SU-DHL-6 (cell line): ENCODE results near the gene STAG3.

Experiments
- H2AFZ ChIP-seq: fragments of 200-600 bp; sonication (generic); 2 replicates; pipeline ENCODE4 v1.6.1; 2014; ENCODE audit warnings: low read depth, mild to moderate bottlenecking, moderate library complexity, mixed read lengths, antibody characterized with exemption, low read length; ENCODE audit not compliant: severe bottlenecking
- H3F3A ChIP-seq: fragments of 200-600 bp; shearing (Covaris generic); 2 replicates; pipeline ENCODE4 v1.6.0; 2016; ENCODE audit warnings: antibody characterized with exemption, mild to moderate bottlenecking; ENCODE audit not compliant: insufficient read depth
- H3K27ac ChIP-seq: fragments of 200-600 bp; sonication (generic); 2 replicates; pipeline ENCODE4 v1.5.1; 2016; ENCODE audit warnings: low read depth, mild to moderate bottlenecking, low read length, moderate library complexity, mixed read lengths
- H3K27me3 ChIP-seq: fragments of 200-600 bp; sonication (generic), shearing (Covaris generic); 2 replicates; pipeline ENCODE4 v1.6.0; 2014; ENCODE audit warnings: mild to moderate bottlenecking, low read length
- H3K36me3 ChIP-seq: fragments of 200-600 bp; sonication (generic); 2 replicates; pipeline ENCODE4 v1.6.1; 2014; ENCODE audit warnings: mild to moderate bottlenecking, low read length, mixed read lengths
- H3K4me2 ChIP-seq: fragments of 300-600, 200-600 bp; shearing (Covaris generic), sonication (generic); 2 replicates; pipeline ENCODE4 v1.6.0; 2014; ENCODE audit warnings: low read length, low read depth, mild to moderate bottlenecking; ENCODE audit not compliant: poor library complexity, severe bottlenecking
- H3K4me3 ChIP-seq: fragments of 200-600 bp; sonication (generic); 2 replicates; pipeline ENCODE4 v1.5.1; 2014; ENCODE audit warnings: antibody characterized with exemption, low read length, mild to moderate bottlenecking, mixed read lengths; ENCODE audit not compliant: insufficient read depth, poor library complexity, severe bottlenecking
- H3K79me2 ChIP-seq: fragments of 200-600 bp; sonication (generic); 2 replicates; pipeline ENCODE4 v1.6.1; 2014; ENCODE audit warnings: mild to moderate bottlenecking, low read length, moderate library complexity; ENCODE audit not compliant: insufficient read depth
- H3K9ac ChIP-seq: fragments of 200-600 bp; sonication (generic); 2 replicates; pipeline ENCODE4 v1.7.0; 2014; ENCODE audit warnings: mild to moderate bottlenecking, low read length
- H3K9me2 ChIP-seq: fragments of 200-600 bp; sonication (generic); replicated peaks from 2 replicates; pipeline ENCODE4 v1.6.1; 2014; ENCODE audit warnings: low read length; ENCODE audit not compliant: insufficient read depth
- H3K9me3 ChIP-seq: fragments of 200-600 bp; sonication (generic); 2 replicates; pipeline ENCODE4 v1.6.1; 2014; ENCODE audit warnings: low read length, mixed read lengths; ENCODE audit not compliant: insufficient read depth
- H4K20me1 ChIP-seq: fragments of 200-600 bp; sonication (generic); 2 replicates; pipeline ENCODE4 v1.6.1; 2014; ENCODE audit warnings: low read depth, mild to moderate bottlenecking, antibody characterized with exemption, low read length, moderate library complexity, mixed read lengths
- EZH2phosphoT487 ChIP-seq: fragments of 200-600 bp; sonication (generic), shearing (Covaris generic); conservative IDR thresholded peaks from 2 replicates; pipeline ENCODE4 v1.6.1; 2018; ENCODE audit warnings: mild to moderate bottlenecking, antibody characterized with exemption, low read length, moderate library complexity, mixed read lengths
- TF ChIP-seq, protein P1 (sequence below): fragments of 200-600 bp; sonication (generic); IDR thresholded peaks from one replicate; pipeline ENCODE4 v1.5.1; 2017; ENCODE audit warnings: antibody characterized with exemption, mild to moderate bottlenecking, low read length, moderate library complexity; ENCODE audit not compliant: insufficient read depth, poor library complexity, severe bottlenecking

The STAG3 gene

DNA sequence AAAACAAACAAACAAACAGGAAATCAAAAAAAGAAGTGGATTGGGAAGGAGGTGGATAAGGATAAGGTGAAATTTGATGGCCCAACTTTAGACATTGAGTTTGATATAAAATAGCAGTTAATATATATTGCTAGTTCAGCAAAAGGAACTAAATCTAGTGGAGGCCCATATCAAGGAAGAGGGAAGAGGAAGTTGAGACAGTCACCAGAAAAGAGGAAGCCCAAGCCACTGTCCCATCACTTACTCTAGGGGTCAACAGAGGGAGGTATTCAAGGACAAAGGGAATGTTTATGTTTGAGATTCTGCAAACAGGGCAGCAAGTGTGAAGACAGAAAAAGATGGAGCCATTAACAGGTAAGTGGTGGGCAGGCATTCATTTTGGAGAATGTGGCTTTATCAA lies 25.3 kb upstream of the STAG3 start:
- Histone ChIP-seq H3K9me3 (no peaks in the 10 kb centered on the region), H3F3A (peaks cover 50% of the 10 kb centered on the region), H3K79me2 (peaks cover 23% of the 10 kb centered on the region), H3K4me2 (peak overlapping the region; percentile 25), H3K36me3 (no peaks in the 10 kb centered on the region), H3K4me3 (no peak overlapping the region), H2AFZ (no peak overlapping the region), H4K20me1 (no peaks in the 10 kb centered on the region), H3K27me3 (no peaks in the 10 kb centered on the region), H3K9me2 (no peaks in the 10 kb centered on the region), H3K27ac (peak overlapping the region; percentile 32), H3K9ac (no peak overlapping the region)
- TF ChIP-seq, protein P1, sequence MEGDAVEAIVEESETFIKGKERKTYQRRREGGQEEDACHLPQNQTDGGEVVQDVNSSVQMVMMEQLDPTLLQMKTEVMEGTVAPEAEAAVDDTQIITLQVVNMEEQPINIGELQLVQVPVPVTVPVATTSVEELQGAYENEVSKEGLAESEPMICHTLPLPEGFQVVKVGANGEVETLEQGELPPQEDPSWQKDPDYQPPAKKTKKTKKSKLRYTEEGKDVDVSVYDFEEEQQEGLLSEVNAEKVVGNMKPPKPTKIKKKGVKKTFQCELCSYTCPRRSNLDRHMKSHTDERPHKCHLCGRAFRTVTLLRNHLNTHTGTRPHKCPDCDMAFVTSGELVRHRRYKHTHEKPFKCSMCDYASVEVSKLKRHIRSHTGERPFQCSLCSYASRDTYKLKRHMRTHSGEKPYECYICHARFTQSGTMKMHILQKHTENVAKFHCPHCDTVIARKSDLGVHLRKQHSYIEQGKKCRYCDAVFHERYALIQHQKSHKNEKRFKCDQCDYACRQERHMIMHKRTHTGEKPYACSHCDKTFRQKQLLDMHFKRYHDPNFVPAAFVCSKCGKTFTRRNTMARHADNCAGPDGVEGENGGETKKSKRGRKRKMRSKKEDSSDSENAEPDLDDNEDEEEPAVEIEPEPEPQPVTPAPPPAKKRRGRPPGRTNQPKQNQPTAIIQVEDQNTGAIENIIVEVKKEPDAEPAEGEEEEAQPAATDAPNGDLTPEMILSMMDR, result no peak
- TF ChIP-seq EZH2phosphoT487, result no peak

DNA sequence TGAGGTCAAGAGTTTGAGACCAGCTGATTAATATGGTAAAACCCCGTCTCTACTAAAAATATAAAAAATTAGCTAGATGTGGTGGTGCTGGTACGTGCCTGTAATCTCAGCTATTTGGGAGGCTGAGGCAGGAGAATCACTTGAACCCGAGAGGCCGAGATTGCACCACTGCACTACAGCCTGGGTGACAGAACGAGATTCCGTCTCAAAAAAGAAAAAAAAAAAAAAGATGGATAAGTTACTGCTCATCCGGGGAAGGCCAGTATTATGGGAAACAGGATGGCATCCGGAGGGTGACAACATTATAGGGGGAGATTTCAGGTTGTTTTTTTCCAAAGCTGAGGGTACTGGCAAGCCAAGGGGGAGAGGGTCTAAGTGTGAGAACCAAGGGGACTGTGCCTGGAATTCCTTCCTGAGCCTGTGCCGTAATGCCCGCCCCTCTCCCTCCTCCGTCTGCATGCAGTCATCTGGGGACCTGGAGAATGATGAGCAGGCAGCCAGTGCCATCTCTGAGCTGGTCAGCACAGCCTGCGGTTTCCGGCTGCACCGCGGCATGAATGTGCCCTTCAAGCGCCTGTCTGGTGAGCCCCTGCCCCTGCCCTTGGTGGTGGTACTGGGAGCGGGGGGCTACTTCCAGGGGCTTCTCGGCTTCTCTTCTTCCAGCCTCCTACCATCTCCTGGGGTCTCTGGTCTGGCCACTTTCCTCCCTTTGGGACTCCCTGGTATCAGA lies 24.6 kb upstream of the STAG3 start:
- H3K4me2 ChIP-seq, result no peak overlapping the region
- H3K9me3 ChIP-seq, result no peaks in the 10 kb centered on the region
- no peaks in the 10 kb centered on the region for H3K36me3 ChIP-seq
- H2AFZ ChIP-seq, result no peak overlapping the region
- H3F3A ChIP-seq, result peaks cover 53% of the 10 kb centered on the region
- H3K79me2 ChIP-seq, result peaks cover 30% of the 10 kb centered on the region
- no peaks in the 10 kb centered on the region for H3K27me3 ChIP-seq
- no peak overlapping the region for H3K9ac ChIP-seq
- no peaks in the 10 kb centered on the region for H4K20me1 ChIP-seq
- H3K9me2 ChIP-seq, result no peaks in the 10 kb centered on the region
- H3K27ac ChIP-seq, result peak overlapping the region; percentile 32
- TF ChIP-seq EZH2phosphoT487, result no peak
- TF ChIP-seq, protein P1, result no peak
- H3K4me3 ChIP-seq, result no peak overlapping the region

- Histone ChIP-seq H2AFZ (no peak overlapping the region), H3K27ac (0 out of 2 replicates have a peak overlapping the region, but pooled peaks have one; percentile 11), H3K9me3 (no peaks in the 10 kb centered on the region), H3F3A (peaks cover 53% of the 10 kb centered on the region), H3K79me2 (peaks cover 33% of the 10 kb centered on the region), H3K9me2 (no peaks in the 10 kb centered on the region), H3K4me2 (no peak overlapping the region), H3K9ac (no peak overlapping the region), H3K4me3 (no peak overlapping the region), H4K20me1 (no peaks in the 10 kb centered on the region), H3K27me3 (no peaks in the 10 kb centered on the region), H3K36me3 (no peaks in the 10 kb centered on the region)
- TF ChIP-seq EZH2phosphoT487, result no peak
- TF ChIP-seq, protein P1, result no peak
These were observed 23.8 kb upstream of the STAG3 start for GRCh38 chr7:100153708-100154535.
